Vagina (tissue), 2 donors: ENCODE measurements around the gene AP1S3.
"Not testable (repeated sequence)": the region's sequence is repeated elsewhere in the genome, so short reads cannot be mapped to it uniquely, and the experiment has no call there.

Experiments used
- POLR2AphosphoS5 ChIP-seq, 2 donors: sonication (generic); formaldehyde crosslinking; IDR thresholded peaks; one replicate each; pipeline ENCODE4 v1.9.0; 2017; ENCODE audit warnings: antibody characterized with exemption in 2 of 2, mild to moderate bottlenecking in 2 of 2, low read depth in 1 of 2; ENCODE audit not compliant: insufficient read depth in 1 of 2
- TF ChIP-seq, protein P1 (sequence below), 3 experiments: fragments of 450-650 bp in 2 of 3; fragments of 200-600 bp in 1 of 3; sonication (generic) in 1 of 3; IDR thresholded peaks; one replicate each; pipeline ENCODE4 v1.5.1; 2017 to 2019; ENCODE audit warnings: antibody characterized with exemption in 3 of 3, mild to moderate bottlenecking in 2 of 3, moderate library complexity in 2 of 3

DNA sequence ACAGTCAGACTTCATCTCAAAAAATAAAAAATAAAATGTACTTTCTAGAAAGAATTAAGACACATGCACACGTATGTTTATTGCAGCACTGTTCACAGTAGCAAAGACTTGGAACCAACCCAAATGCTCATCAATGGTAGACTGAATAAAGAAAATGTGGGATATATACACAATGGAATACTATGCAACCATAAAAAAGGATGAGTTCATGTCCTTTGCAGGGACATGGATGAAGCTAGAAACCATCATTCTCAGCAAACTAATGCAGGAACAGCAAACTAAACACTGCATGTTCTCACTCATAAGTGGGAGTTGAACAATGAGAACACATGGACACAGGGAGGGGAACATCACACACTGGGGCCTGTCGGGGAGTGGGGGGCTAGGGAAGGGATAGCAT is 35.4 kb upstream of the AP1S3 start:
- TF ChIP-seq, protein P1, sequence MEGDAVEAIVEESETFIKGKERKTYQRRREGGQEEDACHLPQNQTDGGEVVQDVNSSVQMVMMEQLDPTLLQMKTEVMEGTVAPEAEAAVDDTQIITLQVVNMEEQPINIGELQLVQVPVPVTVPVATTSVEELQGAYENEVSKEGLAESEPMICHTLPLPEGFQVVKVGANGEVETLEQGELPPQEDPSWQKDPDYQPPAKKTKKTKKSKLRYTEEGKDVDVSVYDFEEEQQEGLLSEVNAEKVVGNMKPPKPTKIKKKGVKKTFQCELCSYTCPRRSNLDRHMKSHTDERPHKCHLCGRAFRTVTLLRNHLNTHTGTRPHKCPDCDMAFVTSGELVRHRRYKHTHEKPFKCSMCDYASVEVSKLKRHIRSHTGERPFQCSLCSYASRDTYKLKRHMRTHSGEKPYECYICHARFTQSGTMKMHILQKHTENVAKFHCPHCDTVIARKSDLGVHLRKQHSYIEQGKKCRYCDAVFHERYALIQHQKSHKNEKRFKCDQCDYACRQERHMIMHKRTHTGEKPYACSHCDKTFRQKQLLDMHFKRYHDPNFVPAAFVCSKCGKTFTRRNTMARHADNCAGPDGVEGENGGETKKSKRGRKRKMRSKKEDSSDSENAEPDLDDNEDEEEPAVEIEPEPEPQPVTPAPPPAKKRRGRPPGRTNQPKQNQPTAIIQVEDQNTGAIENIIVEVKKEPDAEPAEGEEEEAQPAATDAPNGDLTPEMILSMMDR (IDR thresholded peaks at IDR 0.05), result not testable (repeated sequence)
- TF ChIP-seq POLR2AphosphoS5 (IDR thresholded peaks at IDR 0.05; ENCODE audit: insufficient read depth in 1 of 2, low read depth in 1 of 2), result not testable (repeated sequence)
